Activated naive CD8-positive, alpha-beta T cell treated with anti-CD3 and anti-CD28 coated beads, Interleukin-2, amount 10 ng/mL, durations not matched to agents 7 days and 5 days (primary cell): ENCODE measurements around the gene PRAMEF13. TPM values are rescaled to one million over a fixed set of nuclear protein-coding genes. Genes with fewer than 3 reads are reported as not detected.
"Not testable (repeated sequence)": the region's sequence is repeated elsewhere in the genome, so short reads cannot be mapped to it uniquely, and the experiment has no call there.

Source experiments
- ATAC-seq: fragments of 150-1000 bp; cut with Tn5 transposase; one replicate; pipeline ENCODE4 v1.10.0; 2021; ENCODE audit warnings: low read depth, moderate library complexity
- POLR2A ChIA-PET: fragments of 350-600 bp; sonication (Branson Sonifier 250); formaldehyde crosslinking; loops from one replicate; lab custom pipeline; 2021; ENCODE audit warnings: antibody characterized with exemption; lab: Charles Lee
- DNase-seq: peaks from one replicate; pipeline ENCODE4 v3.0.0; 2021
- H3K27ac Mint-ChIP-seq: one replicate; pipeline ENCODE4 v1.8.0; 2022; ENCODE audit warnings: mild to moderate bottlenecking, mixed read lengths
- H3K27me3 Mint-ChIP-seq: one replicate; pipeline ENCODE4 v1.8.0; 2022; ENCODE audit warnings: mild to moderate bottlenecking, moderate library complexity, mixed read lengths
- H3K36me3 Mint-ChIP-seq: one replicate; pipeline ENCODE4 v1.8.0; 2021; ENCODE audit warnings: mild to moderate bottlenecking, mixed read lengths
- H3K4me1 Mint-ChIP-seq: one replicate; pipeline ENCODE4 v1.8.0; 2021; ENCODE audit warnings: mixed read lengths
- H3K4me3 Mint-ChIP-seq: one replicate; pipeline ENCODE4 v1.8.0; 2022; ENCODE audit warnings: mild to moderate bottlenecking, moderate library complexity, mixed read lengths
- H3K9me3 Mint-ChIP-seq: one replicate; pipeline ENCODE4 v1.8.0; 2021; ENCODE audit warnings: mixed read lengths
- total RNA-seq, 2 experiments: library from RNA; stranded (reverse); gene quantifications; one replicate each; pipeline ENCODE4 v1.2.3, GENCODE V29; 2021

Gene PRAMEF13
- total RNA-seq: not detected

- H3K9me3 Mint-ChIP-seq, H3K4me1 Mint-ChIP-seq, ATAC-seq: not testable (repeated sequence)
Measured at GRCh38 chr1:13201309-13201708, at the start of gene PRAMEF13. TSS of gene PRAMEF13 (minus strand) at chr1:13201409. CDS start at chr1:13199589, 1,820 bp downstream.

GRCh38 chr1:13247122-13247521 lies 45.9 kb upstream of the PRAMEF13 start:
- H3K27me3 Mint-ChIP-seq, H3K4me1 Mint-ChIP-seq, H3K4me3 Mint-ChIP-seq, ATAC-seq, POLR2A ChIA-PET, DNase-seq, H3K36me3 Mint-ChIP-seq, H3K9me3 Mint-ChIP-seq, H3K27ac Mint-ChIP-seq: not testable (repeated sequence)

More at GRCh38 chr1:13201309-13201708, at the start of gene PRAMEF13:
- H3K4me3 Mint-ChIP-seq, H3K27ac Mint-ChIP-seq, POLR2A ChIA-PET, H3K36me3 Mint-ChIP-seq, H3K27me3 Mint-ChIP-seq, DNase-seq: not testable (repeated sequence)

DNA sequence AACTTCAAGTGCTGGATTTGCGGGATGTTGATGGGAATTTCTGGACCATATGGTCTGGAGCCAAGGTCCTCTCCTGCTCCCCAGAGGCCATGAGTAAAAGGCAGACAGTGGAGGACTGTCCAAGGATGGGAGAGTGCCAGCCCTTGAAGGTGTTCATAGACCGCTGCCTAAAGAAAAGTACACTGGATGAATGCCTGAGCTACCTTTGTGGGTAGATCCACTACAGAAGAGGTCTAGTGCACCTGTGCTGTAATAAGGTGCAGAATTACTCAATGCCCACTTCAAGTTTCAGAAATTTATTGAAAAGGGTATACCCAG lies 45.3 kb upstream of the PRAMEF13 start:
- H3K4me3 Mint-ChIP-seq, H3K27me3 Mint-ChIP-seq, H3K36me3 Mint-ChIP-seq, H3K9me3 Mint-ChIP-seq, H3K4me1 Mint-ChIP-seq, DNase-seq, POLR2A ChIA-PET, ATAC-seq, H3K27ac Mint-ChIP-seq: not testable (repeated sequence)

GRCh38 chr1:13245841-13246553 lies 44.8 kb upstream of the PRAMEF13 start:
- DNase-seq, H3K36me3 Mint-ChIP-seq, POLR2A ChIA-PET, H3K9me3 Mint-ChIP-seq, H3K4me1 Mint-ChIP-seq, H3K4me3 Mint-ChIP-seq, H3K27me3 Mint-ChIP-seq, H3K27ac Mint-ChIP-seq, ATAC-seq: not testable (repeated sequence)

GRCh38 chr1:13243536-13244263 lies 42.5 kb upstream of the PRAMEF13 start:
- not testable (repeated sequence) for H3K27ac Mint-ChIP-seq

GRCh38 chr1:13239633-13240032 lies 38.4 kb upstream of the PRAMEF13 start:
- H3K4me1 Mint-ChIP-seq, H3K9me3 Mint-ChIP-seq, ATAC-seq, H3K4me3 Mint-ChIP-seq, H3K27me3 Mint-ChIP-seq, POLR2A ChIA-PET, H3K27ac Mint-ChIP-seq, H3K36me3 Mint-ChIP-seq, DNase-seq: not testable (repeated sequence)

More at GRCh38 chr1:13243536-13244263, 42.5 kb upstream of the PRAMEF13 start:
- H3K9me3 Mint-ChIP-seq, H3K36me3 Mint-ChIP-seq, H3K4me1 Mint-ChIP-seq, H3K27me3 Mint-ChIP-seq, H3K4me3 Mint-ChIP-seq, DNase-seq, ATAC-seq: not testable (repeated sequence)
- POLR2A ChIA-PET: interaction anchor here (0.7 kb wide), 1 partner anchor 576 kb away, joined by 3 read pairs; no protein-coding TSS in a partner anchor

GRCh38 chr1:13237572-13237971 lies 36.4 kb upstream of the PRAMEF13 start:
- H3K27me3 Mint-ChIP-seq, H3K4me1 Mint-ChIP-seq, H3K4me3 Mint-ChIP-seq, H3K36me3 Mint-ChIP-seq, DNase-seq, POLR2A ChIA-PET, ATAC-seq, H3K9me3 Mint-ChIP-seq, H3K27ac Mint-ChIP-seq: not testable (repeated sequence)

DNA sequence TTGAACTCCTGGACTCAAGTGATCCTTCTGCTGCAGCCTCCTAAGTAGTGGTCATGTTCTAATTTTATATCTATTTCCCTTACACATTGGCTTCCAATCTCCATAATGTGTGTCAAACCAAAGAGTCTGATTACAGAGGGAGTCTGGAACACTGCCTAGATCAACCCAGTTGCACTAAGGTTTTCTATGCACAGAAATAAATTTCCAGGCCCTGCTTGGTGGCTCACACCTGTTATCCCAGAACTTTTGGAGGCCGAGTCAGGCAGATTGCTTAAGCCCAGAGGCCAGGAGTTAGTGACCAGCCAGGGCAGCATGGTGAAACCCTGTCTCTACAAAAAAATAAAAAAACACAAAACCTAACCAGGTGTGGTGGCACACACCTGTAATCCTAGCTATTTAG lies 32.8 kb upstream of the PRAMEF13 start:
- H3K27me3 Mint-ChIP-seq, ATAC-seq, DNase-seq, H3K4me1 Mint-ChIP-seq, H3K36me3 Mint-ChIP-seq, POLR2A ChIA-PET, H3K9me3 Mint-ChIP-seq, H3K4me3 Mint-ChIP-seq, H3K27ac Mint-ChIP-seq: not testable (repeated sequence)

- POLR2A ChIA-PET, H3K4me3 Mint-ChIP-seq, H3K9me3 Mint-ChIP-seq, H3K36me3 Mint-ChIP-seq, ATAC-seq, H3K4me1 Mint-ChIP-seq, DNase-seq, H3K27me3 Mint-ChIP-seq, H3K27ac Mint-ChIP-seq: not testable (repeated sequence)
Measured at GRCh38 chr1:13232056-13232455, 30.8 kb upstream of the PRAMEF13 start.

GRCh38 chr1:13231061-13231750 lies 30.0 kb upstream of the PRAMEF13 start:
- H3K27ac Mint-ChIP-seq, H3K27me3 Mint-ChIP-seq, POLR2A ChIA-PET, H3K36me3 Mint-ChIP-seq, ATAC-seq, DNase-seq, H3K4me3 Mint-ChIP-seq, H3K9me3 Mint-ChIP-seq, H3K4me1 Mint-ChIP-seq: not testable (repeated sequence)

GRCh38 chr1:13230601-13231000 lies 29.4 kb upstream of the PRAMEF13 start:
- ATAC-seq, H3K27ac Mint-ChIP-seq, POLR2A ChIA-PET, H3K4me3 Mint-ChIP-seq, H3K36me3 Mint-ChIP-seq, DNase-seq, H3K4me1 Mint-ChIP-seq, H3K27me3 Mint-ChIP-seq, H3K9me3 Mint-ChIP-seq: not testable (repeated sequence)

DNA sequence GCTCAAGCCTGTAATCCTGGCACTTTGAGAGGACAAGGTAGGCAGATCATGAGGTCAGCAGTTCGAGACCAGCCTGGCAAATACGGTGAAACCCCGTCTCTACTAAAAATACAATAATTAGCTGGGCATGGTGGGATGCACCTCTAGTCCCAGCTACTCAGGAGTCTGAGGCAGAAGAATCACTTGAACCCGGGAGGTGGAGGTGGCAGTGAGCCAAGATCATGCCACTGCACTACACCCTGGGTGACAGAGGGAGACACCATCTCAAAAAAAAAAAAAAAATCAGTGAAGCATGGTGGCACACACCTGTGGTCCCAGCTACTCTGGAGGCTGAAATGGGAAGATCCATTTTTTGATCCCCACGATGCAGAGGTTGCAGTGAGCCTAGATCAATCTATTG lies 28.9 kb upstream of the PRAMEF13 start:
- H3K4me3 Mint-ChIP-seq, ATAC-seq, H3K27ac Mint-ChIP-seq, H3K4me1 Mint-ChIP-seq, H3K9me3 Mint-ChIP-seq, H3K27me3 Mint-ChIP-seq, H3K36me3 Mint-ChIP-seq, DNase-seq: not testable (repeated sequence)
- POLR2A ChIA-PET: interaction anchor here (0.7 kb wide), 1 partner anchor 167 kb away, joined by 6 read pairs; no protein-coding TSS in a partner anchor

- H3K4me1 Mint-ChIP-seq: no peaks in the 10 kb centered on the region
- DNase-seq (no peak), ATAC-seq (no peak)
- H3K36me3 Mint-ChIP-seq: no peaks in the 10 kb centered on the region
- H3K27me3 Mint-ChIP-seq: no peaks in the 10 kb centered on the region
- no peaks in the 10 kb centered on the region for H3K9me3 Mint-ChIP-seq
- POLR2A ChIA-PET: no interaction called here
- no peak overlapping the region for H3K27ac Mint-ChIP-seq
- no peak overlapping the region for H3K4me3 Mint-ChIP-seq
Measured at GRCh38 chr1:13228343-13228781, 27.2 kb upstream of the PRAMEF13 start.
